Liver (tissue), 9 donors: Measurements from ENCODE around the gene SEC61G. TPM values are rescaled to one million over a fixed set of nuclear protein-coding genes. Genes with fewer than 3 reads are reported as not detected.

Source experiments
- DNase-seq: peaks from one replicate; pipeline ENCODE4 v3.0.0-alpha.2; 2017; ENCODE audit warnings: low spot score
- H3K27ac ChIP-seq, 2 donors: one replicate each; pipeline ENCODE4 v1.7.0; 2013; ENCODE audit warnings: inconsistent platforms in 2 of 2, low read length in 2 of 2, control low read depth in 1 of 2, low read depth in 1 of 2, mild to moderate bottlenecking in 1 of 2
- H3K27me3 ChIP-seq, 4 donors: one replicate each; pipeline versions ENCODE4 v1.6.1 to v1.7.0; 2013; ENCODE audit warnings: low read length in 3 of 4, inconsistent platforms in 1 of 4, mild to moderate bottlenecking in 1 of 4, moderate library complexity in 1 of 4; ENCODE audit not compliant: control insufficient read depth in 4 of 4, insufficient read depth in 4 of 4
- H3K36me3 ChIP-seq, 4 donors: one replicate each; pipeline versions ENCODE4 v1.6.1 to v1.7.0; 2013; ENCODE audit warnings: low read length in 3 of 4, mild to moderate bottlenecking in 3 of 4, low read depth in 1 of 4, moderate library complexity in 1 of 4; ENCODE audit not compliant: control insufficient read depth in 4 of 4, insufficient read depth in 3 of 4
- H3K4me1 ChIP-seq, 4 donors: one replicate each; pipeline versions ENCODE4 v1.6.1 to v1.7.0; 2013; ENCODE audit warnings: low read length in 3 of 4, mild to moderate bottlenecking in 3 of 4, moderate library complexity in 1 of 4; ENCODE audit not compliant: control insufficient read depth in 4 of 4, insufficient read depth in 4 of 4
- H3K4me3 ChIP-seq, 3 donors: one replicate each; pipeline versions ENCODE4 v1.6.1 to v1.7.0; 2013; ENCODE audit warnings: low read length in 3 of 3, control low read depth in 1 of 3, low read depth in 1 of 3, mild to moderate bottlenecking in 1 of 3
- H3K9ac ChIP-seq, 2 donors: one replicate each; pipeline ENCODE4 v1.7.0; 2013; ENCODE audit warnings: low read length in 2 of 2, mild to moderate bottlenecking in 2 of 2, moderate library complexity in 2 of 2, control low read depth in 1 of 2, low read depth in 1 of 2
- H3K9me3 ChIP-seq, 4 donors: one replicate each; pipeline versions ENCODE4 v1.6.1 to v1.7.0; 2013; ENCODE audit warnings: low read length in 3 of 4; ENCODE audit not compliant: control insufficient read depth in 4 of 4
- ATF3 ChIP-seq: IDR thresholded peaks from 2 replicates; pipeline ENCODE4 v1.6.1; 2016; ENCODE audit warnings: antibody characterized with exemption
- CTCF ChIP-seq: fragments of 150-350 bp; IDR thresholded peaks from 2 replicates; pipeline ENCODE4 v1.5.1; 2017; ENCODE audit warnings: improper control_type of control experiment, low read depth, low read length; ENCODE audit not compliant: missing input control
- EGR1 ChIP-seq, 2 donors: IDR thresholded peaks; 2 replicates each; pipeline ENCODE4 v1.6.1; 2016 to 2018; ENCODE audit warnings: antibody characterized with exemption in 2 of 2, low read depth in 2 of 2
- FOXA1 ChIP-seq: IDR thresholded peaks from 2 replicates; pipeline ENCODE4 v1.6.1; 2016; ENCODE audit warnings: antibody characterized with exemption
- FOXA2 ChIP-seq: IDR thresholded peaks from 2 replicates; pipeline ENCODE4 v1.6.1; 2016; ENCODE audit warnings: antibody characterized with exemption
- GABPA ChIP-seq, 2 donors: IDR thresholded peaks in 1 of 2; conservative IDR thresholded peaks in 1 of 2; 2 replicates each; pipeline ENCODE4 v1.6.1; 2016; ENCODE audit warnings: antibody characterized with exemption in 2 of 2, mild to moderate bottlenecking in 1 of 2, moderate library complexity in 1 of 2
- HNF4A ChIP-seq, 2 donors: conservative IDR thresholded peaks; 2 replicates each; pipeline ENCODE4 v1.6.1; 2016; ENCODE audit warnings: antibody characterized with exemption in 2 of 2, mild to moderate bottlenecking in 2 of 2
- HNF4G ChIP-seq: IDR thresholded peaks from 2 replicates; pipeline ENCODE4 v1.6.1; 2016; ENCODE audit warnings: antibody characterized with exemption
- JUND ChIP-seq, 2 donors: IDR thresholded peaks; 2 replicates each; pipeline ENCODE4 v1.6.1; 2016; ENCODE audit warnings: antibody characterized with exemption in 2 of 2
- MAX ChIP-seq: IDR thresholded peaks from 2 replicates; pipeline ENCODE4 v1.6.1; 2016; ENCODE audit warnings: antibody characterized with exemption
- NR2F2 ChIP-seq: IDR thresholded peaks from 2 replicates; pipeline ENCODE4 v1.6.1; 2016; ENCODE audit warnings: antibody characterized with exemption
- RAD21 ChIP-seq, 2 donors: IDR thresholded peaks; 2 replicates each; pipeline ENCODE4 v1.6.1; 2016; ENCODE audit warnings: antibody characterized with exemption in 2 of 2, mild to moderate bottlenecking in 2 of 2
- REST ChIP-seq: IDR thresholded peaks from 2 replicates; pipeline ENCODE4 v1.6.1; 2016; ENCODE audit warnings: antibody characterized with exemption, mild to moderate bottlenecking
- RXRA ChIP-seq, 2 donors: IDR thresholded peaks; 2 replicates each; pipeline ENCODE4 v1.6.1; 2017 to 2018; ENCODE audit warnings: antibody characterized with exemption in 2 of 2, mild to moderate bottlenecking in 1 of 2
- SP1 ChIP-seq: IDR thresholded peaks from 2 replicates; pipeline ENCODE4 v1.6.1; 2018; ENCODE audit warnings: antibody characterized with exemption, mild to moderate bottlenecking
- TAF1 ChIP-seq: conservative IDR thresholded peaks from 2 replicates; pipeline ENCODE4 v1.6.1; 2016; ENCODE audit warnings: antibody characterized with exemption, mild to moderate bottlenecking
- YY1 ChIP-seq: IDR thresholded peaks from 2 replicates; pipeline ENCODE4 v1.6.1; 2016; ENCODE audit warnings: antibody characterized with exemption, mild to moderate bottlenecking
- ZBTB33 ChIP-seq: IDR thresholded peaks from 2 replicates; pipeline ENCODE4 v1.6.1; 2016; ENCODE audit warnings: antibody characterized with exemption
- WGBS: extraction: QIAGEN DNeasy Blood & Tissue Kit; methylation state at CpG from one replicate; pipeline ENCODE4 v1.1.7; 2013; 5-methylcytosine and 5-hydroxymethylcytosine counted together
- polyA plus RNA-seq, 2 donors: library from polyadenylated mRNA; stranded (reverse) in 1 of 2; unstranded in 1 of 2; fragments of 200-250 nt in 1 of 2; fragments of >200 nt in 1 of 2; fragmentation: Nextera tagmentation in 1 of 2; extraction: Ambion mirVana in 1 of 2; gene quantifications; one replicate each; pipeline versions ENCODE4 v1.2.1 to v1.2.3, GENCODE V29; 2013 to 2015
- total RNA-seq, 2 donors: library from RNA; depleted of rRNA; stranded (reverse); fragments of >200 nt; gene quantifications; one replicate each; pipeline ENCODE4 v1.2.3, GENCODE V29; 2014
- donor health status: healthy.
- donor health status: healthy.
- donor health status: healthy.
- donor health status: healthy.
- donor health status: healthy.

SEC61G gene
- total and polyA plus RNA-seq, 4 donors, result 57.0 to 329 (median 227) TPM

- H3K4me3 ChIP-seq, result no peak overlapping the region
- H3K4me1 ChIP-seq, result peaks cover 0 to 4% (median 0%) of the 10 kb centered on the region in 4 donors
- no peak for TF ChIP-seq FOXA2
- TF ChIP-seq ATF3, result no peak
- no peak for TF ChIP-seq REST
- no peak for TF ChIP-seq TAF1
- TF ChIP-seq EGR1 (IDR thresholded peaks at IDR 0.05; ENCODE audit: low read depth in 2 of 2), result no peak
- TF ChIP-seq CTCF, result no peak
- TF ChIP-seq GABPA (IDR thresholded peaks at IDR 0.05 in 1 of 2, conservative IDR thresholded peaks at IDR 0.05 in 1 of 2), result no peak
- TF ChIP-seq NR2F2, result no peak
- TF ChIP-seq JUND (IDR thresholded peaks at IDR 0.05), result no peak
- no peak for TF ChIP-seq HNF4A (conservative IDR thresholded peaks at IDR 0.05)
- TF ChIP-seq RAD21 (IDR thresholded peaks at IDR 0.05), result no peak
- no peak for TF ChIP-seq MAX
- no peak for TF ChIP-seq HNF4G
- TF ChIP-seq FOXA1, result no peak
- no peak for TF ChIP-seq RXRA (IDR thresholded peaks at IDR 0.05)
- no peak for TF ChIP-seq ZBTB33
- no peak for TF ChIP-seq SP1
- no peak for TF ChIP-seq YY1
- WGBS, result 82% methylated on average over 7 of the region's 7 CpGs
- H3K9ac ChIP-seq, result no peak overlapping the region
- DNase-seq, result no peak
- H3K36me3 ChIP-seq, result no peaks in the 10 kb centered on the region
- H3K27me3 ChIP-seq, result no peaks in the 10 kb centered on the region
- H3K27ac ChIP-seq, result no peak overlapping the region
- H3K9me3 ChIP-seq, result no peaks in the 10 kb centered on the region
Observed at GRCh38 chr7:54778696-54779540, 19.9 kb upstream of the SEC61G start.
